Effector CD8-positive, alpha-beta T cell (primary cell): ENCODE measurements around the gene RNF207.

Experiments used
- DNase-seq: peaks from one replicate; lab custom pipeline; 2025; lab: John Stamatoyannopoulos, UW

The RNF207 gene

DNA sequence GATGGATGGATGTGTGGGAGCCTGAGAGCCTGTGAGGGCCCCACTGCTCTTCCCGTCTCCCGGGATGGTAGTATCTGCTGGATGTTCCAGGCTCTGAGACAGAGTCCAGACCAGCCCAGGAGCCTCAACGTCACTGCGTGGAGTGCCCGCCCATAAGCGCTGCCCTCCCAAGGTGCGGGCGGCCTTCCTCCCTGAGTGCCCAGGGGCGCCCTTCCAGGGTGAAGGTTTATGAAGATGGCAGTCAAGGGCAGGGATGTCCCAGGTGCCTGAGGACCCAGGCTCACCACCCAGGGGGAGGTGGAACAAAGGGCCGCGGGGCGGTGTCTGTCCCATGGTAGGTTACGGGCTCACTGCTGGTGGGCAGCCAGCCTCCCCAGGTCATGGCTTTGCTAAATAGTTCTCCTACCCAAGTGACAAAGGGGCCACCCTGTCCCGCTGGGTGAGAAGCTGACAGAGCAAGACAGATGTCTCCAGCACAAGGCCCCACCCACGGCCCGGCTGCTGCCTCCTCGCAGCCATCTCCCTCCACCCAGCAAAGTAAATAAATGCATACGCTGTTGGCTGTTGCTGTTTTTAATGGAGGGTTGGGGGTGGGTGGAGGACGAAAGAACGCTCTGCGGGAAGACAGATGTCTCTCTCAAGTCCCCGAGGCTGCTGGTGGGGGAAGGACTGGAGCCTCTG, 63.9 kb downstream of the RNF207 start:
- DNase-seq: no peak

DNA sequence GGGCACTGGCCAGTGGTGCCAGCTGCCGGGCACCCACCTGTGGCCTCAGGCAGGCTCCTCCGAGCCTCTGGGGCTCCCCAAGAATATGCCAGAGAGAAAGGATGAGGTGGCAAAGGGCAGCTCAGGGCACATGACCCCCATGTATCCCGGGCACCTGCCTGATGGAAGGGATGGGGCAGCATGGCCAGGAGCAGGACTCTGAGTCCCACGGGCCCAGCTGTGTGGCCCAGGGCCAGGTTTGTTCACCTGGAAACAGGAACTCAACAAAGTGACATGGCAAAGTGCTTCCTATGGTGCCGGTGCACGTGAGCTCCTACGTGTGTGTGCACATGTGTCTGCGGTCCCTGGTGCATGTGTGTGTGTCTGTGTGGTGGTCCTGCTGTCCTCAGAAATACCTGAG, 64.5 kb downstream of the RNF207 start:
- DNase-seq: no peak
